ENCODE results near the gene SEC24A. TPM values are rescaled to one million over a fixed set of nuclear protein-coding genes. Genes with fewer than 3 reads are reported as not detected.

Gene SEC24A
- total RNA-seq, 2 experiments from 2014 or later: 5.6 to 20.5 TPM

DNA sequence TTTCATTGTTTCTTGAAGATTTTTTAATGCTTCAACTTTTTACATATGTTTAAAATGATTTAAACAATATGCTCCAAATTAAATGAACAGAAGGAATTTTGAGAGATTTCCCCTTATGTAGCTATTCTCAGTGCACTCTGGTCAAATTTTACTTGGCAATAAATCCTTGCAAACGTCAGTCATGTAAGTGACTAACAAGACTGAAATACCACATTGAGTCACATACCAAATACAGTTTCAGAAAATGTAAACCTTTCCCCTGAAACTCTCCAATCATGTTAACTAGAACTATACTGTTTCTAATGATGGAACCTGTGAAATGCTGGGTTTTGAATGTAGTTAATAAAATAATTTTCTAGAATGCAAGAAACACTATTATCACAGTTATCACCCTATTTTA, 45.5 kb upstream of the SEC24A start:
- intact Hi-C loops (cut with micrococcal nuclease; ENCODE audit: unreplicated experiment): no loop called here
- H3K9me3 ChIP-seq (ENCODE audit: low read length): no peaks in the 10 kb centered on the region
- H2AFZ ChIP-seq (ENCODE audit: low read length): no peak overlapping the region
- H3K9me2 ChIP-seq (ENCODE audit: insufficient read depth, low read length): no peaks in the 10 kb centered on the region
- peaks cover 49% of the 10 kb centered on the region for H3K36me3 ChIP-seq (ENCODE audit: insufficient read depth, low read length)
- H3K4me3 ChIP-seq (ENCODE audit: low read depth, low read length, poor library complexity, severe bottlenecking): no peak overlapping the region
- H3K4me1 ChIP-seq (ENCODE audit: insufficient read depth, low read length, poor library complexity, severe bottlenecking): no peaks in the 10 kb centered on the region
- no TSS peak for BruUV-seq (replicated peaks)
- H3K27ac ChIP-seq (ENCODE audit: low read depth, low read length, poor library complexity, severe bottlenecking): no peak overlapping the region
- ChIA-PET CTCF (ENCODE audit: unreplicated experiment) (no interaction called here), POLR2A (no interaction called here)
- H4K20me1 ChIP-seq (ENCODE audit: insufficient read depth, low read length): no peaks in the 10 kb centered on the region
- no peaks in the 10 kb centered on the region for H3K79me2 ChIP-seq (ENCODE audit: insufficient read depth, low read depth, low read length)
- no peak overlapping the region for H3K4me2 ChIP-seq (ENCODE audit: low read length)
- no peak for DNase-seq (ENCODE audit: low spot score)
- TF ChIP-seq, protein P1, sequence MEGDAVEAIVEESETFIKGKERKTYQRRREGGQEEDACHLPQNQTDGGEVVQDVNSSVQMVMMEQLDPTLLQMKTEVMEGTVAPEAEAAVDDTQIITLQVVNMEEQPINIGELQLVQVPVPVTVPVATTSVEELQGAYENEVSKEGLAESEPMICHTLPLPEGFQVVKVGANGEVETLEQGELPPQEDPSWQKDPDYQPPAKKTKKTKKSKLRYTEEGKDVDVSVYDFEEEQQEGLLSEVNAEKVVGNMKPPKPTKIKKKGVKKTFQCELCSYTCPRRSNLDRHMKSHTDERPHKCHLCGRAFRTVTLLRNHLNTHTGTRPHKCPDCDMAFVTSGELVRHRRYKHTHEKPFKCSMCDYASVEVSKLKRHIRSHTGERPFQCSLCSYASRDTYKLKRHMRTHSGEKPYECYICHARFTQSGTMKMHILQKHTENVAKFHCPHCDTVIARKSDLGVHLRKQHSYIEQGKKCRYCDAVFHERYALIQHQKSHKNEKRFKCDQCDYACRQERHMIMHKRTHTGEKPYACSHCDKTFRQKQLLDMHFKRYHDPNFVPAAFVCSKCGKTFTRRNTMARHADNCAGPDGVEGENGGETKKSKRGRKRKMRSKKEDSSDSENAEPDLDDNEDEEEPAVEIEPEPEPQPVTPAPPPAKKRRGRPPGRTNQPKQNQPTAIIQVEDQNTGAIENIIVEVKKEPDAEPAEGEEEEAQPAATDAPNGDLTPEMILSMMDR (conservative IDR thresholded peaks at IDR 0.05; ENCODE audit: low read length): no peak
- TF ChIP-seq EZH2phosphoT487 (IDR thresholded peaks at IDR 0.05; ENCODE audit: borderline replicate concordance, low read depth, low read length): no peak

DNA sequence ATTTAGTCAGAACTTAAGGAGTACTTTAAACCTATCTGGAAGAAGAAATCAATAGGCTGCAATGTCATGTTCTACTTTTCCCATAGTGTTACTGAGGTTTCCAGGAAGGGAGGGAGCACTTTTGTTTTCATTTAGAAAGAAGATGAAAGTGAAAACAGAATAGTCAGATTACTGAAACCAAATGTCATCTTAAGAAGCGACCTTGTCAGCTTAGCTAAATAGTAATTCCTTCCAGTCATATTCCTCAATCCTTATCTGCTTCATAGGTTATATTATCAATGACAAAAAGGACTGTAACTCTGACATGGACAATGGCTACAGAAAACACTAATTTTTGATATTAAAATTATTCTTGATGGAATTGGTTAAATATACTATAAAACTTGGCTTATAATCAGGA, 43.7 kb upstream of the SEC24A start:
- H4K20me1 ChIP-seq (ENCODE audit: insufficient read depth, low read length): no peaks in the 10 kb centered on the region
- H2AFZ ChIP-seq (ENCODE audit: low read length): no peak overlapping the region
- no peak overlapping the region for H3K4me2 ChIP-seq (ENCODE audit: low read length)
- H3K79me2 ChIP-seq (ENCODE audit: insufficient read depth, low read depth, low read length): no peaks in the 10 kb centered on the region
- no peak for DNase-seq (ENCODE audit: low spot score)
- H3K9me2 ChIP-seq (ENCODE audit: insufficient read depth, low read length): no peaks in the 10 kb centered on the region
- no TSS peak for BruUV-seq (replicated peaks)
- intact Hi-C loops (cut with micrococcal nuclease; ENCODE audit: unreplicated experiment): no loop called here
- H3K4me3 ChIP-seq (ENCODE audit: low read depth, low read length, poor library complexity, severe bottlenecking): no peak overlapping the region
- ChIA-PET CTCF (ENCODE audit: unreplicated experiment) (interaction anchor here (1.0 kb wide), 1 partner anchor 18 kb away, joined by 4 read pairs; no protein-coding TSS in a partner anchor), POLR2A (interaction anchor here (0.5 to 0.7 kb wide), 2 partner anchors 41 to 184 kb away, joined by 3 to 4 read pairs; no protein-coding TSS in a partner anchor)
- H3K4me1 ChIP-seq (ENCODE audit: insufficient read depth, low read length, poor library complexity, severe bottlenecking): no peaks in the 10 kb centered on the region
- no peaks in the 10 kb centered on the region for H3K9me3 ChIP-seq (ENCODE audit: low read length)
- TF ChIP-seq, protein P1 (conservative IDR thresholded peaks at IDR 0.05; ENCODE audit: low read length): no peak
- TF ChIP-seq EZH2phosphoT487 (IDR thresholded peaks at IDR 0.05; ENCODE audit: borderline replicate concordance, low read depth, low read length): no peak
- peaks cover 65% of the 10 kb centered on the region for H3K36me3 ChIP-seq (ENCODE audit: insufficient read depth, low read length)
- H3K27ac ChIP-seq (ENCODE audit: low read depth, low read length, poor library complexity, severe bottlenecking): no peak overlapping the region

DNA sequence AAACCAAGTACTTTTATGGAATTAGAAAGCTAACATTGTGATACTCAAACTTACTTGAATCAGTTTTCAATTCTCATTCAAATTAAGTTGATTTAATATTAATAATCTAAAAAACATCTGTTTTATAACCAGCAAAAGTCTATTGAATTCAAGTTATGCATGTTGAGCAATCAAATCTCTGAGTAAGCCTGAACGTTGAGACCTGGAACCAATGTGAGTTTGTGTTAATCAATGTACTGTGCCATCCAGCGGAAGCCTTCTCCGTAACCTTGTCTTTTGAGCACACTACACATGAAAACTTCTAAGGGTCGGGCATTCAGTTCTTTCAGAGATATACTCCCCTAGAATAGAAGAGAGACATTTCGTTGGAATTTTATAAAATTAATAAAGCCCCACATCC, 41.9 kb upstream of the SEC24A start:
- no peak for DNase-seq (ENCODE audit: low spot score)
- no peak overlapping the region for H2AFZ ChIP-seq (ENCODE audit: low read length)
- H3K9me2 ChIP-seq (ENCODE audit: insufficient read depth, low read length): no peaks in the 10 kb centered on the region
- H3K4me1 ChIP-seq (ENCODE audit: insufficient read depth, low read length, poor library complexity, severe bottlenecking): no peaks in the 10 kb centered on the region
- no TSS peak for BruUV-seq (replicated peaks)
- intact Hi-C loops (cut with micrococcal nuclease; ENCODE audit: unreplicated experiment): no loop called here
- H3K79me2 ChIP-seq (ENCODE audit: insufficient read depth, low read depth, low read length): no peaks in the 10 kb centered on the region
- TF ChIP-seq, protein P1 (conservative IDR thresholded peaks at IDR 0.05; ENCODE audit: low read length): no peak
- no peak for TF ChIP-seq EZH2phosphoT487 (IDR thresholded peaks at IDR 0.05; ENCODE audit: borderline replicate concordance, low read depth, low read length)
- H3K27ac ChIP-seq (ENCODE audit: low read depth, low read length, poor library complexity, severe bottlenecking): no peak overlapping the region
- peaks cover 71% of the 10 kb centered on the region for H3K36me3 ChIP-seq (ENCODE audit: insufficient read depth, low read length)
- H3K4me2 ChIP-seq (ENCODE audit: low read length): no peak overlapping the region
- ChIA-PET POLR2A (interaction anchor here (0.6 to 1.3 kb wide), 4 partner anchors 9 to 26 kb away, joined by 3 to 5 read pairs (median 4); no protein-coding TSS in a partner anchor), CTCF (ENCODE audit: unreplicated experiment) (no interaction called here)
- H3K9me3 ChIP-seq (ENCODE audit: low read length): no peaks in the 10 kb centered on the region
- H4K20me1 ChIP-seq (ENCODE audit: insufficient read depth, low read length): no peaks in the 10 kb centered on the region
- H3K4me3 ChIP-seq (ENCODE audit: low read depth, low read length, poor library complexity, severe bottlenecking): no peak overlapping the region

Data from OCI-LY7 (cell line).